Right atrium auricular region (tissue), 2 donors: ENCODE results near the gene SOX13. TPM values are rescaled to one million over a fixed set of nuclear protein-coding genes. Genes with fewer than 3 reads are reported as not detected.

ENCODE experiments used
- DNase-seq: peaks from one replicate; pipeline ENCODE4 v3.0.0-alpha.2; 2019; ENCODE audit warnings: low spot score
- H3K27ac ChIP-seq, 2 donors: fragments of 200-600 bp; sonication (generic); 1 replicate in 1 of 2; 2 replicates in 1 of 2; pipeline ENCODE4 v1.5.1; 2016 to 2019
- H3K27me3 ChIP-seq, 2 donors: fragments of 200-600 bp; sonication (generic); one replicate each; pipeline versions ENCODE4 v1.5.1 to v1.6.0; 2017 to 2019
- H3K36me3 ChIP-seq: fragments of 200-600 bp; sonication (generic); one replicate; pipeline ENCODE4 v1.5.1; 2016
- H3K4me1 ChIP-seq, 2 donors: fragments of 200-600 bp; sonication (generic); one replicate each; pipeline versions ENCODE4 v1.5.1 to v1.6.0; 2017 to 2019
- H3K4me3 ChIP-seq, 2 donors: fragments of 200-600 bp; sonication (generic); 1 replicate in 1 of 2; 2 replicates in 1 of 2; pipeline ENCODE4 v1.5.1; 2017 to 2019; ENCODE audit warnings: mild to moderate bottlenecking in 1 of 2, moderate library complexity in 1 of 2
- H3K9me3 ChIP-seq, 2 donors: fragments of 200-600 bp; sonication (generic); one replicate each; pipeline ENCODE4 v1.5.1; 2019
- total RNA-seq, 2 donors: library from RNA; depleted of rRNA; stranded (reverse); fragments of >200 nt; gene quantifications; one replicate each; pipeline ENCODE4 v1.1.0, GENCODE V29; 2016
- TF ChIP-seq, protein P1 (sequence below), 2 donors: fragments of 200-600 bp; sonication (generic); IDR thresholded peaks; one replicate each; pipeline ENCODE4 v1.5.1; 2019; ENCODE audit warnings: antibody characterized with exemption in 2 of 2

The SOX13 gene
- total RNA-seq, 2 donors from 2014 or later: 7.9 to 8.6 TPM

DNA sequence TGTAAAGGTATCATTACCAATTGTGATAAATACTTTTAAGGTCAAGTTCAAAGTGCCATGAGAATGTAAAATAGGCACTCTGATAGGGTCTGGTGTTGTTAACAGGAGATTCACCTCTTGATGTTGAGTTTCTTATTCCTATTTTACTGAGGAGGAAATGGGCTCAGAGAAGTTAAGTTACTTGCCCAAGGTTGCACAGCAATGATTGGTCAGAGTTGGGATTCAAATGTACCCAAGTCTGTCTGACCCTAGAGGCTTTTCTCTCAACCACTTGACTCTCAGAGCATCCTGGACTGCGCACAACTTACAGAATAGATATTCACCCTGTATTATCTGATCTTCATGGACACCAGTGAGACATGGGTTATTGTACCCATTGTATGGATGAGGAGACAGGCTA lies 33.9 kb downstream of the SOX13 start:
- TF ChIP-seq, protein P1, sequence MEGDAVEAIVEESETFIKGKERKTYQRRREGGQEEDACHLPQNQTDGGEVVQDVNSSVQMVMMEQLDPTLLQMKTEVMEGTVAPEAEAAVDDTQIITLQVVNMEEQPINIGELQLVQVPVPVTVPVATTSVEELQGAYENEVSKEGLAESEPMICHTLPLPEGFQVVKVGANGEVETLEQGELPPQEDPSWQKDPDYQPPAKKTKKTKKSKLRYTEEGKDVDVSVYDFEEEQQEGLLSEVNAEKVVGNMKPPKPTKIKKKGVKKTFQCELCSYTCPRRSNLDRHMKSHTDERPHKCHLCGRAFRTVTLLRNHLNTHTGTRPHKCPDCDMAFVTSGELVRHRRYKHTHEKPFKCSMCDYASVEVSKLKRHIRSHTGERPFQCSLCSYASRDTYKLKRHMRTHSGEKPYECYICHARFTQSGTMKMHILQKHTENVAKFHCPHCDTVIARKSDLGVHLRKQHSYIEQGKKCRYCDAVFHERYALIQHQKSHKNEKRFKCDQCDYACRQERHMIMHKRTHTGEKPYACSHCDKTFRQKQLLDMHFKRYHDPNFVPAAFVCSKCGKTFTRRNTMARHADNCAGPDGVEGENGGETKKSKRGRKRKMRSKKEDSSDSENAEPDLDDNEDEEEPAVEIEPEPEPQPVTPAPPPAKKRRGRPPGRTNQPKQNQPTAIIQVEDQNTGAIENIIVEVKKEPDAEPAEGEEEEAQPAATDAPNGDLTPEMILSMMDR (IDR thresholded peaks at IDR 0.05): no peak
- H3K36me3 ChIP-seq: no peaks in the 10 kb centered on the region
- no peaks in the 10 kb centered on the region for H3K9me3 ChIP-seq
- DNase-seq: no peak
- H3K27ac ChIP-seq: no peak overlapping the region
- H3K4me1 ChIP-seq: peaks cover 0 to 48% of the 10 kb centered on the region in 2 donors
- H3K27me3 ChIP-seq: no peaks in the 10 kb centered on the region
- H3K4me3 ChIP-seq: no peak overlapping the region

DNA sequence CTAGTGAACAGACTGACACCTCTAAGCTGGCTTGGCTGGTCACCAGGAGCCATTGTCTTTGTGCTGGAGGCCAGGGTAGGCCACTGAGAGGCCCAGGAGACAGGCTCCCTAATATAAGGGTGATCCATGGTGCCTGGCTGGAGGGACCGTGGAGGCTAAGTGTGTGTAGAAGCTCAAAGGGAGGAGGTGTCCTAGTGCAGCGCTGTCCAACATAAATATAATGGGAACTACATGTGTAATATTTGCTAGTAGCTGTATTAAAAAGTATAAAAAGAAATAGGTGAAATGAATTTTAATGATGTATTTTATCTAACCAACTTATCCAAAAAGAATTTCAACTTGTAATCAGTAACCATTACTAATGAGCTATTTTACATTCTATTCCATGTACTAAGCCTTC lies 35.0 kb downstream of the SOX13 start:
- Histone ChIP-seq H3K27ac (no peak overlapping the region), H3K4me1 (peaks cover 0 to 38% of the 10 kb centered on the region in 2 donors)
- TF ChIP-seq, protein P1 (IDR thresholded peaks at IDR 0.05): no peak

DNA sequence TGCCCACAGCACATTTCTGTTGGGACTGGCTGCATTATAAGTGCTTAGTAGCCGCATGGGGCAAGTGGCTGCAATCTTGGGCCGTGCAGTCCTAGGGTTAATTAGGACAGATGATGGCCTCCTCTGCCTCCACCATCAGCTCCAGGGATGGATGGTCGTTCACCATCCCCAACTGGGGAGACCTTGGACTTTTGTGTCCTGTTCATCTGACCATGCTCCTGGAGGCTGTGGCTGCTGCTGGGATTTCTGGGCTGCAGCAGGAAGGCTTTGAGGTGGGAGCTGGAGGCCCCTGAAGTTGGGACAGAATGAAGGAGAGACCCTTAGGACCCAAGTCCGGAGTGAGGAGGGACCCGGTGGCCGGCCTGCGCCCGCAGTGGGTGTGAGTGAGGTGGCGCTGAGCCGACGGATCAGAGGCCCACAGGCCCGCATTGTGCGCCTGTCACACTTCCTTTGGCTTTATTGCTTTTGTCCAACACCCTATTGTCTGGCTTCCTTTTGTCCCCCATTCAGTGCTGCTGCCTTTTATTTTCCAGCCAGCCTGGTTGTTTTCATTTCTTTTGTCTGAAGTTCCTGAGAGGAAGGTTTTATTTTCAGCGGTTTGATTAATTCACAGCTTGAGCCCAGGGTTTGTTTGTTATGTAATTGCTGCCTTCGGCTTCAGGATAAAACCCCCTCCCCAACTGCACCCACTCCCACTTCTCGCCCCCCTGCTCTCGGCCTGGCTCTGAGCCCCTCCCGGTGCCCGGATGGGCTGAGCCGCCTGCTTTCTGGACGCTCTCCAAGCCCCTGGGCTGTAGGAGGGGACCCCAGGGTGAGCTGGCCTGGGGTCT lies 35.6 kb downstream of the SOX13 start:
- Histone ChIP-seq H3K27ac (no peak overlapping the region), H3K36me3 (no peaks in the 10 kb centered on the region), H3K27me3 (no peaks in the 10 kb centered on the region), H3K4me1 (peaks cover 0 to 31% of the 10 kb centered on the region in 2 donors), H3K4me3 (no peak overlapping the region), H3K9me3 (no peaks in the 10 kb centered on the region)
- no peak for DNase-seq
- TF ChIP-seq, protein P1 (IDR thresholded peaks at IDR 0.05): no peak

More for the DNA sequence above, 35.0 kb downstream of the SOX13 start:
- DNase-seq: no peak
- H3K27me3 ChIP-seq: no peaks in the 10 kb centered on the region
- H3K4me3 ChIP-seq: no peak overlapping the region
- no peaks in the 10 kb centered on the region for H3K9me3 ChIP-seq
- no peaks in the 10 kb centered on the region for H3K36me3 ChIP-seq

DNA sequence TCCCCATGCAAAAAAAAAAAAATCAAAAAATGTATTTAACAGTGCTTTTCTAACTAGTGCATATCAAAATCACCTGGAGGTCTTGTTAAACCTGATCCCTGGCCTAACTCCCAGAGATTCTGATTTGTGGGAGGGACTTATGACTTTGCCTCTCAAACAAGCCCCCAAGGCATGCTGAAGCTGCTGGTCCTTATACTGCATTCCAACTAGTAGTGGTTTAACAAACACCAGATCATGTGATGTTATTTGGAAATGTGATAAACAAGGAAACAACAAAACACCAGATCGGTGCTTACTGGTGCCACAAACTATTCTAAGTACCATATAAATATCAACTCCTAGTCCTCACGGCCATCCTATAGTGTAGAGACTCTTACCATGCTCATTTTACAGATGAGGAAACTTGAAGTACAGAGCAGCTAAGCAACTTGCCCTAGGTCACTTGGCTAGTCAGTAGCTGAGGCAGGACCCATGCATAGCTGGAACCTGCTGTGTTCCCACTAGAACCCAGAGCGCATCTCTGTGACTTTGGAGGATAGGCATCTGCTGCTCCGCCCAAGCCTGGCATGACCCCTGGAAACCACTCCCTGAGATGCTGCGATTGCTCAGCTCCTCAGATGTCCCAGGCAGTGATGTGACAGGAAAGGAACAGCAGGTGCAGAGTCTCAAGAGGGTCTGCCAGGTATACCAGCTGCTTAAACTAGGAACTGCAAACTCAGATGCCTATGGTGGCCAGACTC lies 38.1 kb downstream of the SOX13 start:
- peaks cover 0 to 15% of the 10 kb centered on the region in 2 donors for H3K4me1 ChIP-seq

DNA sequence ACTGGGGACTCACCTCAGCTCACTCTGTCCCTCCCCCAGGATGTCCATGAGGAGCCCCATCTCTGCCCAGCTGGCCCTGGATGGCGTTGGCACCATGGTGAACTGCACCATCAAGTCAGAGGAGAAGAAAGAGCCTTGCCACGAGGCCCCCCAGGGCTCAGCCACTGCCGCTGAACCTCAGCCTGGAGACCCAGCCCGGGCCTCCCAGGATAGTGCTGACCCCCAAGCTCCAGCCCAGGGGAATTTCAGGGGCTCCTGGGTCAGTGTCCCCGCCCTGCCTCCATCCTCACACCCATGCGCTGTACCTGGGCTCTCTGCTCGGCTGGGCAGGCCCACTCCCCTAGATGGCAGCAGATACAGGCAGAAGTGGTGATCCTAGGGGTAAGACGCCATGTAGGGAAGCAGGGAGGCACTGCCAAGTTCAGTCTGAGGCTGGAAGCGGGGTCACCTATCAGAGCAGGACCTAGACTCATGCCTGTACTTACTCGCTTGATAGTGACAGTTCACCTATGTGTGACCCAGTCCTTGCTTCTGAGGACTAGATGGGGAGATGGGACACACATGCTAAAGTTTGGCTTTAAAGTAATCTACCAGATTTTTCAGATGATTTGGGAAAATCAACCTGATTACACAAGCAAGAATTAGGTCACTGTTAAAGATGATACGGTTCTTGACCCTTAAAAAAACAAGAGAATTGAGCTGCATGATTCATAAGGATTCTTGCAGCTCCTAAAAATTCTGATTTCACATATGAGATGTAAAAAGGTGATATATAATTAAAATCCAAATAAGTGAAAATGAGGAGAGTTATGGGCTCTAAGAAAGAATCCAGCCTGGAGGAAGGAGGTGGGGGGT lies 40.2 kb downstream of the SOX13 start:
- no peak overlapping the region for H3K4me3 ChIP-seq
- H3K27me3 ChIP-seq: no peaks in the 10 kb centered on the region
- no peak overlapping the region for H3K27ac ChIP-seq
- TF ChIP-seq, protein P1 (IDR thresholded peaks at IDR 0.05): no peak
- no peaks in the 10 kb centered on the region for H3K36me3 ChIP-seq
- no peaks in the 10 kb centered on the region for H3K9me3 ChIP-seq
- peaks cover 0 to 6% of the 10 kb centered on the region in 2 donors for H3K4me1 ChIP-seq
- DNase-seq: no peak

More for the DNA sequence above, 38.1 kb downstream of the SOX13 start:
- no peak for DNase-seq
- Histone ChIP-seq H3K27me3 (no peaks in the 10 kb centered on the region), H3K9me3 (no peaks in the 10 kb centered on the region), H3K4me3 (no peak overlapping the region), H3K27ac (no peak overlapping the region), H3K36me3 (no peaks in the 10 kb centered on the region)
- TF ChIP-seq, protein P1 (IDR thresholded peaks at IDR 0.05): no peak
